GM19023 (cell line): ENCODE results near the gene KIAA0319L.
"Not testable (repeated sequence)": the region's sequence is repeated elsewhere in the genome, so short reads cannot be mapped to it uniquely, and the experiment has no call there.

Experiments used
- ATAC-seq: cut with Tn5 transposase; IDR thresholded peaks from one replicate; pipeline ENCODE4 v1.9.1; 2021; ENCODE audit warnings: mild to moderate bottlenecking, moderate library complexity; ENCODE audit not compliant: unreplicated experiment

Gene KIAA0319L

DNA sequence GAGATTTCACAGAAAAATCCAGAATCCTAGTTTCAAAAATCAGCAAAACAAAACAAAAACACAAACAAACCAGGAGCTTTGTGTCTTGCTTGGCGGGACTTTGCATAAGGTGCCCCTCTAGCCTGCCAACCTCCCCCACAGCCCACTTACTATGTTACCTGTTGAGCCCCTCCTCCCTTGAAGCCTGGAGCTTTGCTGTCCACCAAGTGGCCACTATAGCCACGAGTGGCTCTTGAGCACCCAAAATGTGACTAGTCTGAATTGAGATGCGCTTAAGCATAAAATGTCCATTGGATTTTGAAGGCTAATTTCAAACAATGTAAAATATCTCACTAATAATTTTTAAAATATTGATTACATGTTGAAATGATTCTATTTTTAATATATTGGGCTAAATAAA is 28.1 kb upstream of the KIAA0319L start:
- no peak for ATAC-seq

DNA sequence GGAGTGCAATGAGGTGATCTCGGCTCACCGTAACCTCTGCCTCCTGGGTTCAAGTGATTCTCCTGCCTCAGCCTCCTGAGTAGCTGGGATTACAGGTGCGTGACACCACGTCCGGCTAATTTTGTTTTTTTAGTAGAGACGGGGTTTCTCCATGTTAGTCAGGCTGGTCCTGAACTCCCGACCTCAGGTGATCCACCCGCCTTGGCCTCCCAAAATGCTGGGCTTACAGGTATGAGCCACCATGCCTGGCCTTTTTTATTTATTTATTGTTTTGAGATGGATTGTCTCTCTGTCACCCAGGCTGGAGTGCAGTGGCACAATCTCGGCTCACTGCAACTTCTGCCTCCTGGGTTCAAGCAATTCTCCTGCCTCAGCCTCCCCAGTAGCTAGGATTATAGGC is 24.4 kb upstream of the KIAA0319L start:
- ATAC-seq: not testable (repeated sequence)

- no peak for ATAC-seq
Observed at GRCh38 chr1:35580949-35581388, 23.8 kb upstream of the KIAA0319L start.

- peak; percentile 64 for ATAC-seq
Observed at GRCh38 chr1:35577071-35577998, 20.1 kb upstream of the KIAA0319L start.

DNA sequence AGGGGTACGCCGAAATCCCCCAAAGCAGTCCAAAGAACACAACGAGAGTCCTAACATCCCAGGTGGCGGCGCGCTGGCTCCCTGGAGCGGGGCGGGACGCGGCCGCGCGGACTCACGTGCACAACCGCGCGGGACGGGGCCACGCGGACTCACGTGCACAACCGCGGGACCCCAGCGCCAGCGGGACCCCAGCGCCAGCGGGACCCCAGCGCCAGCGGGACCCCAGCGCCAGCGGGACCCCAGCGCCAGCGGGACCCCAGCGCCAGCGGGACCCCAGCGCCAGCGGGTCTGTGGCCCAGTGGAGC is 19.5 kb upstream of the KIAA0319L start:
- not testable (repeated sequence) for ATAC-seq

- ATAC-seq: no peak
Observed at GRCh38 chr1:35576061-35576765, 19.0 kb upstream of the KIAA0319L start.

- ATAC-seq: no peak
Observed at GRCh38 chr1:35575416-35575958, 18.3 kb upstream of the KIAA0319L start.

DNA sequence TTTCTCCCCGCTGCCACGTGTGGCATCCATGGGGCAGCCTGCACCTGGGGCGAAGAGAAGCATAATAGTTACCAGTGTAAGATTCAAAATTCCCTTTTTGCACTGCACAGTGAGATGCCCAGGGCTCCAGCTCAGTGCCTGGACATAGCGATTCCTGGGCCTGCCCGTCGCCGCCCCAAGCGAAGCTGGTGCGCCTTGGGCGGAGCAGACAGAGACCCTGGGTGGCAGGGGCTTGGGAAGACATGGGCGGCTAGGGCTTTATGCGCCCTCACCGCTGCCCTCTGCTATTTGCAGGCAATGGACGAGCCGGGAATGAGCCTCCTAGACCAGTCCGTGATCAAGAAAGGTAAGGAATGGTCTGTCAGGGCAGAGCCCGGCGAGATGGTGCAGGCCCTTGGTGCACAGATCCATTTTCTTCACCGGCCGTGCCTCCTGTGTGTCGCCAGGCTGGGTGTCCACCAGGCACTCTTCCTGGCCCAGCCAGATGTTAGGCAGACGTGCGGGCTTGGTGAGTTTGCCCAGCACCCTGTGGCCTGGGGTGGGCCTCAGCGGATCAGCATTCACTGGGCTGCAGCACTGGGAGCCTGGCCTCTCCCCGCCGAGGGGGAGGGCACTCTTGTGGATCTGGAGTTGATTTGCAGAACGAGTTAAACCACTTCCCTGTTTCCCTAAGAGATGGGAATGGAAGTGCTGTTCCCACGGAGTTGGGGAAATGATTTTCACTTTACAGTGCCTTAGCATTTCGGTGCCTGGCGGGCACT is 17.6 kb upstream of the KIAA0319L start:
- no peak for ATAC-seq

GRCh38 chr1:35574125-35574654 is 17.0 kb upstream of the KIAA0319L start:
- no peak for ATAC-seq

GRCh38 chr1:35573198-35574124 is 16.3 kb upstream of the KIAA0319L start, which contains the start of gene TFAP2E:
TFAP2E (plus strand) TSS chr1:35573314; CDS start chr1:35573578, 264 bp downstream.
- no peak for ATAC-seq

DNA sequence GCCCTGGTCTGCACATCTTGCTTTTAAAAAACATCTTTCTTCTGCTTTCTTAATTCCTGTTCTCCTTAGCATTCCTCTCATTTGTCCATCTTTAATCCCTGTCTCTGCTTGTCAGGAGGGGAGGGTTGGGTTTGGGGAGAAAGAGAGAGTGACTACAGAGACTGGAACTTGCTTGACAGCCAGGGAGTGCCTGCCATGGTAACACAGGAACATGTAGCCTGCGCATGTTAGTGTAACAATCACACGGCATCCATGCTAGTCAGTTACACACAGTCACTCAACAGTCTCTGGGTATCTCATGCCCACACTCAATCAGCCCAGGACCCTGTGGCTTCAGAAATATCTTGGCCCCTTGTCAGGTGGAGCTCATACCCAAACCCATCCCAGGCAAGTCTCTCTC is 15.1 kb upstream of the KIAA0319L start:
- ATAC-seq: no peak

DNA sequence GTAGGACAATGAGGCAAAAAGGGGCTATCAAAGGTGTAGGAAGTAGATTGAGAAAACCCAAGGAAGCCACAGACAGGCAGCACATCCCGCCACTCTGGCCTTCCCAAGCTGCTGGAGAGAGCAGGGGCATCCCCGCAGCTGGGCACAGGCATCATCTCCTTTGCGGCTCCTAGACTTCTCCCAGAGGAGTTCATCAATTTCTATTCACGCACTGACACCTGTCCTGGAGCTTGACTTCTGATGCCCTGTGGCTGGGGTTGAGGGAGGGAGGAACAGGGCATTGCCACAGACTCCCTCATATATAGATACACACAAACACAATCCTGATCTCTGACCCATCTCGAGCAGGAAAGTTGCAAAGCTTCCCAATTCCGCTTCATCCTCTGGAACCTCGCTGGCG is 14.1 kb upstream of the KIAA0319L start:
- no peak for ATAC-seq

DNA sequence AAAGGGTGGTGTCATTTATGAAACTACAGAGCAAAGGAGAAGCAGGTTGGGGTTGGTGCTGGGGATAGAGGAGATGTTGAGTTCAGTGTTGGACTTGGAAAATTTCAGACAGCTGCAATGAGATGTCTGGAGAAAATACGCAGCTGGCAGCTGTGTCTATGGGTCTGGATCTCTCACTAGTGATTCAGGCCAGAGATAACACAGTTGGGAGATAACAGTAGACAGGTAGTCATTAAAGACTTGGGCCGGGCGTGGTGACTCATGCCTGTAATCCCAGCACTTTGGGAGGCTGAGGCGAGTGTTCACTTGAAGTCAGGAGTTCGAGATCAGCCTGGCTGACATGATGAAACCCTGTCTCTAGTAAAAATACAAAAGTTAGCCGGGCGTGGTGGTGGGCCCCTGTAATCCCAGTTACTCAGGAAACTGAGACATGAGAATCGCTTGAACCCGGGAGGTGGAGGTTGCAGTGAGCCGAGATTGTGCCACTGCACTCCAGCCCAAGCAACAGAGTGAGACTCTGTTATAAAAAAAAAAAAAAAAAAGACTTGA is 13.5 kb upstream of the KIAA0319L start:
- ATAC-seq: no peak

GRCh38 chr1:35569936-35570335 is 12.7 kb upstream of the KIAA0319L start:
- ATAC-seq: no peak

DNA sequence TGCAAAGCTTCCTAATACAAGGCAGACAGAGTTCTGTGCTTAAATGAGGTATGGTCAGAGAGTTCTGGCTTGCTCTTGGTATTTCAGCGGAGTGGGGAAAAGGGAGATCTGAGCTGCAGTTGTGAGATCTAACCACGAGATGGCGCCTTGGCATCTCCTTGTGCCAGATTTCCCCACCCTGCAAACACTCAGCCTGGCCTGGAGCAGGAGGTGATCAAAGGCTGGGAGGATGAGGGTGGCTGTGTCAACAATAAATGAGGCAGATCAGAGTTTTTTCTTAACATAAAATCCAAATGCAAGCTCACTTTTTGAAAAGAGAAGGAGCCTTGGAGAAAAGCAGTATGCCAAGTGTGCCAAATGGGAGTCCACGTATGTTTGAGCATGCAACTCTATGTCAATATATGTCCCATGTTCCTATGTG is 11.8 kb upstream of the KIAA0319L start:
- no peak for ATAC-seq

GRCh38 chr1:35567947-35568558 is 10.8 kb upstream of the KIAA0319L start:
- ATAC-seq: no peak

DNA sequence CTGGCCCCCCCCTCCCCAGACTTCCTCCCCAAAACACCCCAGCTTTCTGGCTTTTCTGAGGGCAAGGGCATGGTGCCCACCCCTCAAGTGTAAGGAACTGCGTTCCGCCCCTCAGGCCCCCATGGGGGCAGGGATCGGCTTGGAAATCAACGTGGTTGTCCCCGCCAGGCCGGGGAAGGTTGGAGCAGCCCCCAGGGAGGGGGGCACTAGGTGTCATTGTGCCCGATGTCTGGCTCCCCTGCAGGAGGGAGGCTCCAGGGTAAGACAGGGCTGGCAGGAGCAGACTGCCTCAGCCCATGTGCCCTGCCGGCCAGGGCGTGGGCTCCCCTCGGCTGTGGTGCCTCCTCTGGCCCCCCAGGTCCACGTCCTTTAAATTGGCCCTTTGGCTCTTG is 8.5 kb upstream of the KIAA0319L start:
- no peak for ATAC-seq

DNA sequence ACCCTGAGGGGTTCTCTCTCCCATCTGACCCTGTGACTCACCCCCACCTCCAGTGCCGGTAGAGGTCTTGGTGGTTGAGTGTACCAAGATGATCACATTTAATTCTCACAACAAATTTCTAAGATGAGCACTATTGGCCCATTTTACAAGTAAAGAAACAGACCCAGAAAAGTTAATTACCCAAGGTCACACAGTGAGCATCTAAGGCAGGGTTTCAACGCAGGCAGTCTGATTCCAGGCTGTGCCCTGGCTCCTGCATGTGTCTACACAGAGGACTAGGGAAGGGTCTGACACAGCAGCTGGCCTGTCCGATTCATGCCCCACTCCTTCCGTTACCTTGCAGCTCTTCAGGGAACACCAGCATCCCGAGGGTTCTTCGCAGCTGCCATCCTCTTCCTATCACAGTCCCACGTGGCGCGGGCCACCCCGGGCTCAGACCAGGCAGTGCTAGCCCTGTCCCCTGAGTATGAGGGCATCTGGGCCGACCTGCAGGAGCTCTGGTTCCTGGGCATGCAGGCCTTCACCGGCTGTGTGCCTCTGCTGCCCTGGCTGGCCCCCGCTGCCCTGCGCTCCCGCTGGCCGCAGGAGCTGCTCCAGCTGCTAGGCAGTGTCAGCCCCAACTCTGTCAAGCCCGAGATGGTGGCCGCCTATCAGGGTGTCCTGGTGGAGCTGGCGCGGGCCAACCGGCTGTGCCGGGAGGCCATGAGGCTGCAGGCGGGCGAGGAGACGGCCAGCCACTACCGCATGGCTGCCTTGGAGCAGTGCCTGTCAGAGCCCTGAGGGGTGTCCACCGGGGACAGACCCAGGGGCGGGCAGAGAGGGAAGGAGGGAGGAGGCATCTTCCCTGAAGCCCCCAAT is 7.9 kb upstream of the KIAA0319L start:
- no peak for ATAC-seq
